Measurements from ENCODE around the gene HERC3.

HERC3 gene

DNA sequence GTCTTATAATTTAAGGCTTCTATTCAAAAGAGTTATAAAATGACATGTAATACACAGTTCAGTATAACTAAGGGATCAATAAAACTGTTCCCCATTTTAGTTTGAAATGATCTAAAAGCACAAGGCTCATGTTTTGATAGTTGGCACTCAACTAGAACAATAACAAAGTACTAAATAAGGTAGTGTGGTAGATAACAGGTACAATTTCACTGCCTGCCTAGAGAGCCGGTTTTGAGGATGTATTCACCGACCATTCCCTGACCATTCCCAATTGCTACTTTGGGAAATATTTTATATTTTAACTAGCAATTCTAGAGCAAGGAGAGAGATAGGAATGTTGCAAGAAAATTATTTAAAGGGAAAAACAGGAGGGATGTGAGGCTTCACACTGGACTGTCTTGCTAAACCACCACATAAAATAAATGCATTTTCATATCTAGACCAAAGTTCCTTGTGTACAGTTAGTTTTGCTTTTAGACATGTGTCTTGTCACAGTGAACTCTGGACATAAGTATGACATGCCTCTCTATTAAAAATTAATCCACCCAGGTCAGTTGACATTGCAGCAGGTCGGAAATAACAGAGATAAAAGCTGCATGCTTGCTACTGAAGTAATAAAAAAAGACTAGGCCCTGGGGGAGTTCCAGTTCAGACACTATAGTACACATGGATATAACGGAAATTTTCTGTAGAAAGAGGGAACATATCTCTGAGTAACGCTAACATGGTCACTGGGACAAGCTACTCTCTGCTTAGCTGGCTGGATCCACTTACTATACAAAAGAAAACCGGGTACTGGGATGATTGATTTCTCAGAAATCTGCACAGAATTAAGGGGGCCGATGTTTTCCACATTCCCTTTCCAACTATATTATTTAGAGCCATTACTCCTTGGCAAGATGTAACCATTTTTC lies 161.6 kb downstream of the HERC3 start:
- no peak overlapping the region for H3K4me3 ChIP-seq (ENCODE audit: low read depth, low read length)
- TF ChIP-seq, protein P1, sequence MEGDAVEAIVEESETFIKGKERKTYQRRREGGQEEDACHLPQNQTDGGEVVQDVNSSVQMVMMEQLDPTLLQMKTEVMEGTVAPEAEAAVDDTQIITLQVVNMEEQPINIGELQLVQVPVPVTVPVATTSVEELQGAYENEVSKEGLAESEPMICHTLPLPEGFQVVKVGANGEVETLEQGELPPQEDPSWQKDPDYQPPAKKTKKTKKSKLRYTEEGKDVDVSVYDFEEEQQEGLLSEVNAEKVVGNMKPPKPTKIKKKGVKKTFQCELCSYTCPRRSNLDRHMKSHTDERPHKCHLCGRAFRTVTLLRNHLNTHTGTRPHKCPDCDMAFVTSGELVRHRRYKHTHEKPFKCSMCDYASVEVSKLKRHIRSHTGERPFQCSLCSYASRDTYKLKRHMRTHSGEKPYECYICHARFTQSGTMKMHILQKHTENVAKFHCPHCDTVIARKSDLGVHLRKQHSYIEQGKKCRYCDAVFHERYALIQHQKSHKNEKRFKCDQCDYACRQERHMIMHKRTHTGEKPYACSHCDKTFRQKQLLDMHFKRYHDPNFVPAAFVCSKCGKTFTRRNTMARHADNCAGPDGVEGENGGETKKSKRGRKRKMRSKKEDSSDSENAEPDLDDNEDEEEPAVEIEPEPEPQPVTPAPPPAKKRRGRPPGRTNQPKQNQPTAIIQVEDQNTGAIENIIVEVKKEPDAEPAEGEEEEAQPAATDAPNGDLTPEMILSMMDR (conservative IDR thresholded peaks at IDR 0.05; ENCODE audit: low read depth, low read length), result no peak

GRCh38 chr4:88754796-88755195 lies 162.5 kb downstream of the HERC3 start:
- no peak for DNase-seq (ENCODE audit: low read depth)
- TF ChIP-seq, protein P1 (conservative IDR thresholded peaks at IDR 0.05; ENCODE audit: low read depth, low read length), result no peak
- H3K4me3 ChIP-seq (ENCODE audit: low read depth, low read length), result no peak overlapping the region

More for the DNA sequence above, 161.6 kb downstream of the HERC3 start:
- no peak for DNase-seq (ENCODE audit: low read depth)

DNA sequence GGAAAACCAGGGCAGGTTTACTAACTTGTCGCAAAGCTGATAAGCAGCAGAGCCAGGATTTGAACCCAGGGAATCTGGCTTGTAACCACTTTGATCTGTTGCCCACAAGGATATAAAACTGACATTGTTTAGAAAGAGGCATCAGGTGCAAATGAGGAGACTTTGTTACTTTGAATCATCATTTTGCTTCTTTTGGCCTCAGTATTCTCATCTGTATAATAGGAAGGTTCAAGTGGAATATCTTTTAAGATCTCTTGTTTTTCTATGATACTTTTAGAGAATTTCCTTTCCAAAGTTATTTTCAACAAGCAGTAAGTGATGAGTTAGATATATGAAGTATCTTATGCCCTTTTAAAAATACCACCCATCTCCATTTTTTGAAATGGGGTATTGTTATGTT lies 163.2 kb downstream of the HERC3 start:
- no peak overlapping the region for H3K4me3 ChIP-seq (ENCODE audit: low read depth, low read length)
- TF ChIP-seq, protein P1 (conservative IDR thresholded peaks at IDR 0.05; ENCODE audit: low read depth, low read length), result no peak
- DNase-seq (ENCODE audit: low read depth), result no peak

DNA sequence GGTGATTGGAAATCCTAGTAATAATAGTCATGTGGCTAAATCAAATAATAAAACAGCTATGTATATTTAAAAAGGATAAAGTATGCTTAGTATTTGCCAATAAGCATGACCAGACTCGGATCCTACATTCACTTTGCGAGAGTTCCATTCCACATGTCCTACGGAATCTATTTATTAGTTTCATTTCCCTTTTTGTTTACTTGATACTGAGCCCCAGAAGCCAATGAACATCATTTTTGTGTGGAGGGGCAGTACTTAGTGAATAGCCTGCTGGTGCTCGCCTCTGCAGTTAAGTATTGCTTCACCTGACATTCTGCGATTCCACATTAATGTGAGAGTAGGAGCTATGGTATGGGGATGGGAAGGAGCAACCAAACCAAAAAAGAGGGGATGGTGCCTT lies 163.9 kb downstream of the HERC3 start:
- no peak overlapping the region for H3K4me3 ChIP-seq (ENCODE audit: low read depth, low read length)
- TF ChIP-seq, protein P1 (conservative IDR thresholded peaks at IDR 0.05; ENCODE audit: low read depth, low read length), result no peak

GRCh38 chr4:88757067-88757466 lies 164.8 kb downstream of the HERC3 start:
- no peak for DNase-seq (ENCODE audit: low read depth)
- TF ChIP-seq, protein P1 (conservative IDR thresholded peaks at IDR 0.05; ENCODE audit: low read depth, low read length), result no peak
- H3K4me3 ChIP-seq (ENCODE audit: low read depth, low read length), result no peak overlapping the region

More for the DNA sequence above, 163.9 kb downstream of the HERC3 start:
- DNase-seq (ENCODE audit: low read depth), result no peak

DNA sequence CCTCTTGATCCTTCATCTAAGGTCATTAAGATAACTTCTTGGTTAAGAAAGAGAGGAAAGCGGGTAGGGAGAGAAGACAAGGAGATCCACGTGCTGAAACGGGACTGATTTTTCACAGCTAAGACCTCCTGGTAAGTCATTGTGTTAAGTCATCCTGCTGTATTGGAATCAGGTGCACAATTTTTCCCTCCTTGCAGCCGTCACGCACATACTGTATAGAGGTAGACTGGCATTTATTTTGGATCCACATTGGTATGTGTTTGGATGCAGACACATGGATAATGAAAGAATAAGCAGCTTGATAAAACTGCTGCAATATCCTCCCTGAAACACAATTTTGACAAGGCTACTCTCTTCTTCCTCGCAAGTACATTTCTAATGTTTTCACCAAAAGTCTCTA lies 165.5 kb downstream of the HERC3 start:
- TF ChIP-seq, protein P1 (conservative IDR thresholded peaks at IDR 0.05; ENCODE audit: low read depth, low read length), result no peak
- DNase-seq (ENCODE audit: low read depth), result no peak
- H3K4me3 ChIP-seq (ENCODE audit: low read depth, low read length), result no peak overlapping the region

Measured in choroid plexus epithelial cell (primary cell).